Motor neuron (in vitro differentiated cells): ENCODE data around the gene MYBPC2. TPM values are rescaled to one million over a fixed set of nuclear protein-coding genes. Genes with fewer than 3 reads are reported as not detected.
A peak's percentile ranks its signal among the peaks of the same experiment; 100 is the strongest.

Experiments
- ATAC-seq, 8 experiments: fragments of 200-7000 bp; cut with Tn5 transposase; replicated peaks in 6 of 8; 2 replicates each; pipeline ENCODE4 v1.8.0; 2021; ENCODE audit warnings: mild to moderate bottlenecking in 8 of 8, moderate library complexity in 8 of 8
- H3K27ac ChIP-seq, 2 donors: fragments of 250-450 bp; sonication (Bioruptor Pico); 2 replicates each; pipeline ENCODE4 v1.9.0; 2021; ENCODE audit warnings: antibody characterized with exemption in 2 of 2, mild to moderate bottlenecking in 2 of 2, moderate library complexity in 1 of 2
- H3K4me1 ChIP-seq, 2 donors: fragments of 250-450 bp; sonication (Bioruptor Pico); replicated peaks in 1 of 2; 2 replicates each; pipeline ENCODE4 v1.6.1; 2021; ENCODE audit warnings: antibody characterized with exemption in 2 of 2, mild to moderate bottlenecking in 2 of 2, moderate library complexity in 1 of 2
- H3K4me3 ChIP-seq, 5 donors: fragments of 250-450 bp; sonication (Bioruptor Pico); 2 replicates each; pipeline ENCODE4 v1.9.0; 2021; ENCODE audit warnings: antibody characterized with exemption in 5 of 5, mild to moderate bottlenecking in 5 of 5, moderate library complexity in 4 of 5
- WGBS, 10 experiments: fragments of 450-650 bp; shearing (Covaris generic); methylation state at CpG; one replicate each; pipeline ENCODE4 v1.0.0; 2022; 5-methylcytosine and 5-hydroxymethylcytosine counted together
- in situ Hi-C, 9 experiments: fragments of 400-800 bp; cut with MboI; loops; one replicate each; pipeline ENCODE4 v1.15.0; 2021; ENCODE audit warnings: low sequenced_read_pairs in 9 of 9, low pct_unique_long_range_greater_than_20kb in 2 of 9; ENCODE audit not compliant: unreplicated experiment in 9 of 9
- total RNA-seq, 8 experiments: library from RNA; unstranded; fragments of 300-600 nt; gene quantifications; 2 replicates each; pipeline versions ENCODE4 v1.2.3 to v1.2.4, GENCODE V29; 2022

The MYBPC2 gene
- total RNA-seq, 8 experiments from 2014 or later, result 0.04 to 0.27 (median 0.11) TPM; not detected in 4

- Histone ChIP-seq H3K4me1 (peaks cover 4 to 6% of the 10 kb centered on the region in 2 donors), H3K4me3 (no peak overlapping the region), H3K27ac (no peak overlapping the region)
- 31 to 100% (median 82%) methylated on average over 1 to 6 of the region's 7 CpGs; no CpG with 5 or more reads in 3 of the 10 experiments for WGBS, 10 experiments
- in situ Hi-C loops, result no loop called here
- no peak for ATAC-seq
Observed at GRCh38 chr19:50425581-50425980, 7.1 kb upstream of the MYBPC2 start.

- no peak for ATAC-seq
- WGBS, 10 experiments, result 80 to 90% (median 89%) methylated on average over 2 to 6 of the region's 26 CpGs; no CpG with 5 or more reads in 5 of the 10 experiments
- Histone ChIP-seq H3K4me3 (no peak overlapping the region), H3K27ac (no peak overlapping the region), H3K4me1 (peaks cover 4 to 7% of the 10 kb centered on the region in 2 donors)
- in situ Hi-C loops, result no loop called here
Observed at GRCh38 chr19:50427318-50427925, 5.3 kb upstream of the MYBPC2 start.

GRCh38 chr19:50427997-50428425 lies 4.7 kb upstream of the MYBPC2 start:
- in situ Hi-C loops, result no loop called here
- Histone ChIP-seq H3K27ac (no peak overlapping the region), H3K4me1 (peaks cover 4 to 10% of the 10 kb centered on the region in 2 donors), H3K4me3 (peak overlapping the region in 1 of 5 donors; percentile 4)
- WGBS, 10 experiments, result 10 to 68% methylated on average over 2 to 5 of the region's 38 CpGs; no CpG with 5 or more reads in 8 of the 10 experiments
- peak; percentile 15 to 72 (median 50) for ATAC-seq

- H3K4me3 ChIP-seq, result no peak overlapping the region
- no peak overlapping the region for H3K27ac ChIP-seq
- H3K4me1 ChIP-seq, result peaks cover 4 to 10% of the 10 kb centered on the region in 2 donors
- WGBS, 10 experiments, result 40 to 75% (median 71%) methylated on average over 1 to 3 of the region's 7 CpGs; no CpG with 5 or more reads in 5 of the 10 experiments
- in situ Hi-C loops, result no loop called here
- ATAC-seq, result no peak
Observed at GRCh38 chr19:50428772-50429463, 3.8 kb upstream of the MYBPC2 start.

- ATAC-seq, result no peak
- Histone ChIP-seq H3K27ac (no peak overlapping the region), H3K4me3 (peak overlapping the region in 1 of 5 donors; percentile 49), H3K4me1 (peaks cover 4 to 10% of the 10 kb centered on the region in 2 donors)
- in situ Hi-C loops, result no loop called here
- WGBS, 10 experiments, result 0 to 65% (median 32%) methylated on average over 1 to 9 of the region's 13 CpGs; no CpG with 5 or more reads in 2 of the 10 experiments
Observed at GRCh38 chr19:50430888-50431342, 1.8 kb upstream of the MYBPC2 start.

- in situ Hi-C loops, result no loop called here
- 1 to 67% (median 8%) methylated on average over 1 to 20 of the region's 54 CpGs; no CpG with 5 or more reads in 6 of the 10 experiments for whole genome bisulfite sequencing, 10 experiments
- ATAC-seq, result peak; percentile 69 to 95 (median 93)
- Histone ChIP-seq H3K4me3 (peak overlapping the region; percentile 48 to 83 (median 59)), H3K4me1 (peaks cover 4 to 10% of the 10 kb centered on the region in 2 donors), H3K27ac (no peak overlapping the region)
Observed at GRCh38 chr19:50431343-50432220, 1.1 kb upstream of the MYBPC2 start.

GRCh38 chr19:50433201-50434180 lies 799 bp downstream of the MYBPC2 start:
- Histone ChIP-seq H3K27ac (no peak overlapping the region), H3K4me1 (peaks cover 0 to 4% of the 10 kb centered on the region in 2 donors), H3K4me3 (no peak overlapping the region)
- ATAC-seq, result no peak
- in situ Hi-C loops, result no loop called here
- WGBS, 10 experiments, result 40 to 92% (median 79%) methylated on average over 1 to 8 of the region's 19 CpGs; no CpG with 5 or more reads in 4 of the 10 experiments

GRCh38 chr19:50434525-50434924 lies 1.8 kb downstream of the MYBPC2 start:
- in situ Hi-C loops, result no loop called here
- Histone ChIP-seq H3K4me3 (no peak overlapping the region), H3K4me1 (peaks cover 0 to 4% of the 10 kb centered on the region in 2 donors), H3K27ac (no peak overlapping the region)
- 5 to 80% (median 45%) methylated on average over 1 to 7 of the region's 12 CpGs; no CpG with 5 or more reads in 5 of the 10 experiments for WGBS, 10 experiments
- no peak for ATAC-seq

GRCh38 chr19:50435221-50435620 lies 2.5 kb downstream of the MYBPC2 start:
- no peak overlapping the region for H3K27ac ChIP-seq
- WGBS, 10 experiments, result 89% methylated on average over 5 of the region's 17 CpGs; no CpG with 5 or more reads in 9 of the 10 experiments
- no peak overlapping the region for H3K4me3 ChIP-seq
- ATAC-seq, result no peak
- H3K4me1 ChIP-seq, result peaks cover 0 to 4% of the 10 kb centered on the region in 2 donors
- in situ Hi-C loops, result no loop called here

- peaks cover 0 to 4% of the 10 kb centered on the region in 2 donors for H3K4me1 ChIP-seq
- in situ Hi-C loops, result no loop called here
- 80% methylated on average over 1 of the region's 12 CpGs; no CpG with 5 or more reads in 9 of the 10 experiments for WGBS, 10 experiments
- ATAC-seq, result no peak
- no peak overlapping the region for H3K4me3 ChIP-seq
- H3K27ac ChIP-seq, result no peak overlapping the region
Observed at GRCh38 chr19:50435627-50436026, 2.9 kb downstream of the MYBPC2 start.

GRCh38 chr19:50437862-50438449 lies 5.3 kb downstream of the MYBPC2 start:
- Histone ChIP-seq H3K27ac (no peak overlapping the region), H3K4me1 (no peaks in the 10 kb centered on the region), H3K4me3 (no peak overlapping the region)
- no peak for ATAC-seq
- WGBS, 10 experiments, result 60 to 64% methylated on average over 1 to 4 of the region's 5 CpGs; no CpG with 5 or more reads in 8 of the 10 experiments
- in situ Hi-C loops, result no loop called here
